Measurements from ENCODE around the gene OTOG.

DNA sequence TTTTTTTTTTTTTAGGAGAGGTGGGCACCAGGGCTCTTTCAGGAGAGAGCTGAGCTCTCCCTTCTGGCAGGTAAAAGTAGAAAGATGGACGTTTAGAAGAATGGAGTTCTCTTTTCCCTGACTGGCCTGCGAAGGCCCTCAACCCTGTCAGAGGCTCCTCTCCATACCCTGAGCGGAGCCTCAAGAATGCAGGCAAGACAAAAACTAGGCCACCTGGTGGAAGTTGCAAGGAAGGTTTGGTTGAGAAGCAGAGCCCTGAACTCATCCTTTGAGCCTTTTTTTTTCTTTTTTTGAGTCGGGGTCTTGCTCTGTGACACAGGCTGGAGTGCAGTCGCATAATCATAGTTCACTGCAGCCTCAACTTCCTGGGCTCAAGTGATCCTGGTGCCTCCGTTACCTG, 1.4 kb downstream of the OTOG start:
- TF ChIP-seq, protein P1, sequence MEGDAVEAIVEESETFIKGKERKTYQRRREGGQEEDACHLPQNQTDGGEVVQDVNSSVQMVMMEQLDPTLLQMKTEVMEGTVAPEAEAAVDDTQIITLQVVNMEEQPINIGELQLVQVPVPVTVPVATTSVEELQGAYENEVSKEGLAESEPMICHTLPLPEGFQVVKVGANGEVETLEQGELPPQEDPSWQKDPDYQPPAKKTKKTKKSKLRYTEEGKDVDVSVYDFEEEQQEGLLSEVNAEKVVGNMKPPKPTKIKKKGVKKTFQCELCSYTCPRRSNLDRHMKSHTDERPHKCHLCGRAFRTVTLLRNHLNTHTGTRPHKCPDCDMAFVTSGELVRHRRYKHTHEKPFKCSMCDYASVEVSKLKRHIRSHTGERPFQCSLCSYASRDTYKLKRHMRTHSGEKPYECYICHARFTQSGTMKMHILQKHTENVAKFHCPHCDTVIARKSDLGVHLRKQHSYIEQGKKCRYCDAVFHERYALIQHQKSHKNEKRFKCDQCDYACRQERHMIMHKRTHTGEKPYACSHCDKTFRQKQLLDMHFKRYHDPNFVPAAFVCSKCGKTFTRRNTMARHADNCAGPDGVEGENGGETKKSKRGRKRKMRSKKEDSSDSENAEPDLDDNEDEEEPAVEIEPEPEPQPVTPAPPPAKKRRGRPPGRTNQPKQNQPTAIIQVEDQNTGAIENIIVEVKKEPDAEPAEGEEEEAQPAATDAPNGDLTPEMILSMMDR (IDR thresholded peaks at IDR 0.05) = no peak
- no peak for TF ChIP-seq POLR2A (IDR thresholded peaks at IDR 0.05)
